NCI-H748 (cell line): ENCODE results near the gene UTP11.
"Not testable (repeated sequence)": the region's sequence is repeated elsewhere in the genome, so short reads cannot be mapped to it uniquely, and the experiment has no call there.

Source experiments
- DNase-seq: peaks from one replicate; lab custom pipeline; 2025; ENCODE audit not compliant: unreplicated experiment; lab: John Stamatoyannopoulos, UW

Gene UTP11

DNA sequence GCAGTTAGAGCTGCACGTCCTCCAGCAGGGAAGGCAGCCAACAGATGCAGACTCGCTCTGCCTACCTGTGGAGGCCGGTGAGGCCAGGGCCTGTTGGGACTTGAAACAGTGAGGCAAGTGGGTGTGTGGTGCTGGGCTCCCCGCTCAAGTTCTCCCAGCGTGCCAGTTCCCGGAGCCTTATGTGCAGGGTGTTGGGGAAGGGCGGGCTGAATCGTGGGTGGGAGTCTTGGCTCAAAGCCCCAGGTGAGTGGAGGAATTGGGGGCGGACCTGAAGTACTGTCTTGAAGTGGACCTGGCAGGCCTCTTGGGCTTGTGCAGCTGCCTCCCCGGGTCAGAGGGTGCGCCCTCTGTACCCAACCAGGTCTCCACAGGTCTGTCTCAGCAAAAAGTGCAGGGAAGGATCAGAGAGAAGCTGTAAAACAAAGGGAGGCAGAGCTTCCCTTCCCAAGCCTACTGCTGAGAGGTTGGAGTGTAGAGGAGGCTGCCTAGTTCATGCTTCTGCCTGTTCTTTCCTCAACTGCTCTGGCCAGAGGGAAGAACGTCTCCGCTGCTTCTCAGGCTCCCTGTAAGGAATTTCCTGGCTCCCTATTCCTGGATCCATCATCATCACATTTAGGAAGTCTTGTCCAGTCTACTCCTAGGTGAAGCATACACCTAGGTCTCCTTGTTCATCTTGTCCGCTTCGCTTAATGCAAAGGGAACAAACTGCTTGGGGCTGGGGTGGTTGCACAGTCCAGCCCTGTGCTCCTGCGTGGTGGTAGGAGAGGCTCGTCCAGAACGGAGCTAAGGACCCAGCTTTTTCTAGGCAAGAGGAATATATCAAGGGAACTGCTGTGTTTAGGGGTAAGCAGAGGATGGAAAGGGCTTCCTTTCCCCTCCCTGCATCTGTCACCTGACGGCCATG lies 14.9 kb downstream of the UTP11 start:
- DNase-seq, result no peak

DNA sequence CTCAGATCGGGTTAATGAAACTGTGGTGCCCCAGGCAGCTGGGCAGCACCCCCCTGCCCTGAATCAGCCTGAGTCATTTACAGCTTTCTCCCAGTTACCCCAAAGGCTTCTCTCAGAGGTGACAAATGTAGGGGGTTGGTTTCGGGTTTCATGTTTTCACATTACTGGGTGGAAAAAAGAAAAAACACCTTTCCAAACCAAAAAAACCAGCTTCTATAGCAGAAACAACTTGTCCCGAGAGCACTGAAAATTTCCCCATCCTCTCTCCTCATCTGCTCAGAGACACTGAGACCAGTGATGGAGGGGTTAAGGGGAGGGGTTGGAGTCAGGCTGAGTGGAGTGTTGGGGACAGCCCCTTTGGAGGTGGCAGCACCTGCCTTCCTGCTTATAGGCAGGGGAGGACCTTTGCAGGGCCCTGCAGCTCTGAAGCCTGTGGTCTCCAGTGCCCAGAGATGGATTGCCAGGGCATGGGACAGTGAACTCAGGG lies 15.6 kb downstream of the UTP11 start:
- no peak for DNase-seq

DNA sequence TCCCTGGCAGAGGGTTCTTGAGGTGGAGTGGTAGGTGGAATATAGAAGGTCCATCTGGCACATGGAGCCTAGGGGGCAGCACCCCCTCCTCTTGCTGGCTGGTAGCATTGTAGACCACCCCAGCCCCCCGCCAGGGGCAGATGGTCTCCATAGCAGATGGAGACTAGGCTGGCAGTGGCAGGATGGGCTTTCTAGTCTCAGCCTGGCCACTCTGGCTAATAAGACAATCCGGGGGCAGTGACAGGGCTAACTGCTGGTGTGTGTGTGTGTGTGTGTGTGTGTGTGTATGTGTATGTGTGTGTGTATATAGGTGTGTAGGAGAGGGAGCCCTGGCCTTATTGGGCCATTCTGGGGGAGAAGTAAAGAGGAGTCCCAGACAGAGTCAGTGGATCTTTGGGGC lies 16.1 kb downstream of the UTP11 start:
- no peak for DNase-seq

- peak; percentile 73 for DNase-seq
Measured at GRCh38 chr1:38029081-38029681, 16.6 kb downstream of the UTP11 start.

DNA sequence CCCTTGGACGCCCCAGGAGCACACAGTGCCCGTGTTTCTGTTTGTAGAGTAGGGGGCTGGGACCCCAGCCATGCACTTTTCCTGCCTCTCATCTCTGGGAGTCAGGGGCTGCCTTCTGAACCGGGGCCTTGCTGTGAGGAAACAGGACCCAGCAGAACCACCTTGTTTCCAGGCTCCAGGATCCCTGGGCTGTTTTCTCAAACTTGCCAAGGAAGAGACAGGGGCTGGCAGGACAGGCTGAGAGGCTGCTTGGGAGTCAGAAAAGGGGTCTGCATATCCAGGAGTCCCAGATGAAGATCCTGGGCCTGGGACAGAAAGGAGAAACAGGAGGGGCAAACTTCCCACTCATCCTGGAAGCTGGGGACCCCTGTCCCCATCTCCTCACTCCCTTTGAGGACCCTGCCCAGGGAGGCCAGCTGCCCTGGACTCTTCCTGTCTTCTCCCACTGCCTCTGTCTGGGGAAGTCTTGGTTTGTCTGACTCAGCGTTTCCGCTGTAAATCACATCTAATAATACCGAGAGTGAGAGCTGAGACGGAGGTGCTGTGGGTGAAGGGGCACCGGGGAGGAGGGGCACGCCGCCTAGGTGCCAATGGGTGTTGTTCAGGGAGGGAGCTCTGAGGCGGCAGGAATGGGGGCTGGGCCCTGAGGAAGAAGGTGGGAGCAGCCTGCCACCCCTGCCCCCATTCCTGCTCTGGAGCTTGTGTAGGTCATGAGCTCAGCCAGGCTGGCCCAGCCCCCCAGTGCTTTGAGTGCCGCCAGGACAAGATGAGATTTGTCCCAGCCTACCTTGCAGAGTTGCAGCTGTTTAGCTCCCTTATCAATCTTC lies 17.4 kb downstream of the UTP11 start:
- DNase-seq, result no peak

DNA sequence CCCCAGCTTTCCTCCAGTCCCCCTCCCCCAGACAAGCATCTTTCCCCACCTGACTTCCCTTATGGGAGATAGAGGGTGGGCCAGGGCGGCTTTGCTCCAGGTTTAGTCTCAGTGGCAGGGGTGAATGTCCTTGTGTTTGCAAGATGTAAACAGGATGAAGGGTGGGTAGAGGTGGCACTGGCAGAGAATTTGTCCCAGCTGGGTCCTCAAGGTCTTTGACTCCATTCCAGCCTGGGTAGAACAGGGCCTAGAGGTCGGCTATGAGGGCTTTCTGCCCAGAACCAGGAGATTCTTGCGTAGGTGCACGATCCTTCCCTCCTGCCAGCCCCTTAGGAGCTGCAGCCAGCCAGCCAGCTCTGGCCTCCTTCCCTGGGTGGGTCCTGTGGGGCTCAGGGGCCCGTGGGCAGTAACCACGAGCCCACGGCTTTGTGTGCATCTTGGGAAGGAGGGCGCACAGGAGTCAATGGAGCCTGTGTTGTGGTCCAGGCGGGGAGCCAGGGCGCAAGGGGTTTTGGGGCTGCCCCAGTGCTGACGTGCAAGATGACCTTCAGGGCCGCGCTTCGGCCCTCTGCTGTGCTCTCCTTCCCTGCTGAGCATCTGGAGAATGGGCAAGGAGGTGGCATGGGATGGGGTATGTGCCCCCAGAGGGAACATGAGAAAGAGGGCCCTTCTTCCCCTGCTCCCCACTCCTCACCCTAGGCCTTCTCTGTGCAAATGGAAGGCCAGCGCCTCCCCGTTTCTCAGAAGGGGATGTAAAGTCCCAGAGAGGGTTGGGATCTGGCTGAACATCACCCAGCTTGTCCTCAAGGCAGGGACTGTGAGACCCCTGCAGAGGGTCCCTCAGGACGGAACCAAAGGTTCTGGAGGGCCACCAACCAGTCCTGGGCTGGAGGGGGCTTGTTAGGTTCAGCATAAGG lies 18.3 kb downstream of the UTP11 start:
- DNase-seq, result no peak

- DNase-seq, result no peak
Measured at GRCh38 chr1:38031513-38031866, 19.0 kb downstream of the UTP11 start.

GRCh38 chr1:38032992-38033391 lies 20.5 kb downstream of the UTP11 start:
- not testable (repeated sequence) for DNase-seq

- no peak for DNase-seq
Measured at GRCh38 chr1:38034871-38035270, 22.3 kb downstream of the UTP11 start.

- no peak for DNase-seq
Measured at GRCh38 chr1:38037221-38037939, 24.8 kb downstream of the UTP11 start.

DNA sequence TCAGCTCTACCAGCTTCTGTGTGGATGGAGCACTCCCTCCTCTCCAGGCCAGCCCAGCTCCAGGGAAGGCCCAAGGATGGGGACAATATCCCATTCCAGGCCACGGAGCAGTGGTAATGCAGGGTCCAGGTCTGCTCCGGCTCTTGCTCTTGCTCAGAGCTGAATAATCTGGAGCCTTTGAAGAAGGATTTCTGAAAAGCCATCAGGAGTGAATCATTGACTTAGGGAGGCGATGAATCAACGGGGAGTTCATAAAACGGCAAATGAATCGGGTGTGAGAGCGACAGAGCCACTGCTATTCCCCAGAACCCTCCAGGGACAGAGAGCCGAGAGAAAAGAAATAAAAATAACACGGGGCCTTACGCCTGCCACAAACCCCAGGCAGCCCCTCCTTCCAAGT lies 26.3 kb downstream of the UTP11 start:
- DNase-seq, result no peak

DNA sequence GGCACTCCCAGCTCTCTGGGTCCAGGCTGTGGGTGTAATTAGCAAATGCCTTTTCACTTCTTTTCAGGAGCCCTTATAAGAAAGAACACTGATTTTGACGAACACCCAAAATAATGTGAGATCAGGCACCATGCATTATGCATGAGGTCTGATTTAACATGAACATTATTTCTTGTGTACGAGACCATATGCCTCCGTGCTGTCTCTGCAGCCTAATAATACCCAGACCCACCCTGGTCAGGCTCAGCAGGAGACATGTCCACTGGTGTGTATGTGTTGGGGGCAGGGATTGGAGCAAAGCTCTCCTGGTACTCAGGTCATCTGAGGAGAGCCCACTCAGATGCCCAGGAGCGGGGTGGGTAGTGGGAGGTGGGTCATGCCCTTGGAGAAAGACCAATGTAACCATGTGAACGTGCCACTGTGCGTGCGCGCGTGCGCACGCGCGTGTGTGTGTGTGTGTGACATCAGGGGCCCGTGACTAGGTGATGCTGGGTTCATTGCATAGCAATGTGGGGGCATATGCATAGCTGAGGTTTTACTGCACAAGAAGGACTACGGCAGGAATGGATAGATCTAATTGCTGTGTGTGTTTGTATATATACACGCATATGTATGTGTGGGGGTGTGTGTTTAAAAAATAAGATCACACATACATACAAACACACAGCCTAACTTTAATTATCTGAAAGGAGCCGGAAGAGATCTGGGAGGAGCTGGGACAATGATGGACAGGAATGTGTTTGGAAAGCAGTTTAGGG lies 27.0 kb downstream of the UTP11 start:
- no peak for DNase-seq

GRCh38 chr1:38041936-38042834 lies 29.7 kb downstream of the UTP11 start:
- DNase-seq, result no peak

GRCh38 chr1:38043036-38043747 lies 30.7 kb downstream of the UTP11 start:
- no peak for DNase-seq

DNA sequence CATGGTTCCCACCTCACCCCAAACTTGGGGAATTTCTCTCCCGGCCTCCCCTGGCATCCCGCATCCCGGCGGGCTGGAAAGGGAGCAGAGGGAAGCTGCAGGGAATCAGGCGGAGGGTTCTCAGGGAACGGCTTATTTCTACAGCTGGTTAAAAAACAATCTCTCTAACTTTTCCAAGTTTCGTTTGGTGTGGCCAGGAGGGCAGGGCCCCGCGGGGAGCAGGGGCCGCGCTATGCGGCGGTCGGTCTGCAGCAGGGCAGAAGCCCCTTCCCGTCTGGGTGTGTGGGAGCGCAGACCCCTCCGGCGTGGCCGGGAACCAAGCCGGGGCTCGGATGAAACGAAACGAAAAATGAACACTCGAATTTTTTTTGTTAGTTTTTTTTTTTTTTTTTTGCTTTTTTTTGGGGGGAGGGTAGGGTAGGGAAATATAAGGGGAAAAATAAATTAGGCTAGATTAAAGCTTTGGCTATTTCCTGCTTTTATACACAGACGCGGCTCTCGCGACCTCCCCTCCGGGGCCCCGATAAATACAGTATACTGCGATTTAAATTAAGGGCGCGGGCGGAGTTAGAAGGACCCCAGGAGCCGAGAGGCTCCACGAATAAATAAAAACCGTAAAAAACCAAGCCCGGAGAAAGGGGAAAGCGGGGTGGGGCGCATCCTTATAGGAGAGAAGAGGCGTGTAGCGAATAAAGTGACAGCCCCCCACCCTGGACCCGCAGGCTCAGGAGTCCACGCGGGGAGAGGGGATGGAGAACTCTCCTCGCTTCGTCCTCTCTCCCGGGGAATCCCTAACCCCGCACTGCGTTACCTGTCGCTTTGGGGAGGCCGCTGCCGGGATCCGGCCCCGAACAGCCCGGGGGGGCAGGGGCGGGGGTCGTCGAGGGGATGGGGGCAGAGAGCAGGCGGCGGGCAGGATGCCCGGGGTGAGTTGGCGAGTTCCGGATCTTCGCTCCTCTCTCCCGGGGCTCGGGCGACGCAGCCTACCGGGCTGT lies 32.0 kb downstream of the UTP11 start:
- DNase-seq, result no peak
